AG04450 (cell line): ENCODE data around the gene TM4SF18. TPM values are rescaled to one million over a fixed set of nuclear protein-coding genes. Genes with fewer than 3 reads are reported as not detected.

ENCODE experiments used
- CTCF ChIA-PET: fragments of 300-600, 350-600 bp; formaldehyde crosslinking; extraction: SDS; loops from one replicate; lab custom pipeline; 2022; ENCODE audit warnings: antibody characterized with exemption, inconsistent platforms; lab: Charles Lee
- POLR2A ChIA-PET: fragments of 350-600 bp; formaldehyde crosslinking; extraction: SDS; loops from one replicate; lab custom pipeline; 2021; ENCODE audit warnings: antibody characterized with exemption, inconsistent platforms; lab: Yijun Ruan, JAX
- DNase-seq: peaks from one replicate; pipeline ENCODE4 v3.0.0-alpha.2; 2011; ENCODE audit warnings: low read depth, low spot score
- H3K27ac ChIP-seq: one replicate; pipeline ENCODE4 v1.5.1; 2012; ENCODE audit warnings: low read depth, low read length, control low read depth
- H3K27me3 ChIP-seq: one replicate; pipeline ENCODE4 v1.6.0; 2012; ENCODE audit warnings: low read length; ENCODE audit not compliant: control insufficient read depth, insufficient read depth
- H3K4me3 ChIP-seq: 2 replicates; pipeline ENCODE4 v1.5.1; 2011; ENCODE audit warnings: mild to moderate bottlenecking, low read depth, low read length, control low read depth
- H3K9me3 ChIP-seq: 2 replicates; pipeline ENCODE4 v1.5.1; 2012; ENCODE audit warnings: low read length; ENCODE audit not compliant: control insufficient read depth, insufficient read depth
- polyA plus RNA-seq: library from polyadenylated mRNA; depleted of rRNA; stranded (reverse); fragments of >200 nt; gene quantifications from 2 replicates; pipeline ENCODE4 v1.2.3, GENCODE V29; 2011
- TF ChIP-seq, protein P1 (sequence below): IDR thresholded peaks from 2 replicates; pipeline ENCODE4 v1.5.1; 2011; ENCODE audit warnings: low read depth, low read length, control low read depth, inconsistent platforms

The TM4SF18 gene
- polyA plus RNA-seq, 1 experiment: 0.09 TPM

DNA sequence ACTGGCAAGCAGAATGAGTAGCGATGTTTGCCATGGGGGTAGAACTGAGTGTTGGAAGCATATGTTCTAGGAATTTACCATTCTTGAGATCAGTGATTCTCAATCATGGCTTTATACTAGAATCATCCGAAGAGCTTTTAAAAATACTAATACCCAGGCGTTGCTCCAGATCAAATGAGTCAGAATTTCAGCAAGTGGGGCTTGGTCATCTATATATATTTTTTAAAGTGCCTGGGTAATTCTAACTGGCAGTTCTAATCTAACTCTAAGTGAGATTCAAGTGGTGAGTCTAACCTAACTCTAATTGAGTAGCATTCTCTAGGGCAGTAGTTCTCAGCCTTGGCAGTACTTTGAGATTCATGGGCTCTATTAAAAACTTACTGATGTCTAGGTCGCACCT, 23.2 kb upstream of the TM4SF18 start:
- Histone ChIP-seq H3K9me3 (peaks cover 3% of the 10 kb centered on the region), H3K4me3 (no peak overlapping the region), H3K27me3 (no peaks in the 10 kb centered on the region), H3K27ac (no peak overlapping the region)
- no peak for DNase-seq
- ChIA-PET CTCF (interaction anchor here (1.2 kb wide), 1 partner anchor 123 kb away, joined by 5 read pairs; no protein-coding TSS in a partner anchor), POLR2A (no interaction called here)
- TF ChIP-seq, protein P1, sequence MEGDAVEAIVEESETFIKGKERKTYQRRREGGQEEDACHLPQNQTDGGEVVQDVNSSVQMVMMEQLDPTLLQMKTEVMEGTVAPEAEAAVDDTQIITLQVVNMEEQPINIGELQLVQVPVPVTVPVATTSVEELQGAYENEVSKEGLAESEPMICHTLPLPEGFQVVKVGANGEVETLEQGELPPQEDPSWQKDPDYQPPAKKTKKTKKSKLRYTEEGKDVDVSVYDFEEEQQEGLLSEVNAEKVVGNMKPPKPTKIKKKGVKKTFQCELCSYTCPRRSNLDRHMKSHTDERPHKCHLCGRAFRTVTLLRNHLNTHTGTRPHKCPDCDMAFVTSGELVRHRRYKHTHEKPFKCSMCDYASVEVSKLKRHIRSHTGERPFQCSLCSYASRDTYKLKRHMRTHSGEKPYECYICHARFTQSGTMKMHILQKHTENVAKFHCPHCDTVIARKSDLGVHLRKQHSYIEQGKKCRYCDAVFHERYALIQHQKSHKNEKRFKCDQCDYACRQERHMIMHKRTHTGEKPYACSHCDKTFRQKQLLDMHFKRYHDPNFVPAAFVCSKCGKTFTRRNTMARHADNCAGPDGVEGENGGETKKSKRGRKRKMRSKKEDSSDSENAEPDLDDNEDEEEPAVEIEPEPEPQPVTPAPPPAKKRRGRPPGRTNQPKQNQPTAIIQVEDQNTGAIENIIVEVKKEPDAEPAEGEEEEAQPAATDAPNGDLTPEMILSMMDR: no peak

DNA sequence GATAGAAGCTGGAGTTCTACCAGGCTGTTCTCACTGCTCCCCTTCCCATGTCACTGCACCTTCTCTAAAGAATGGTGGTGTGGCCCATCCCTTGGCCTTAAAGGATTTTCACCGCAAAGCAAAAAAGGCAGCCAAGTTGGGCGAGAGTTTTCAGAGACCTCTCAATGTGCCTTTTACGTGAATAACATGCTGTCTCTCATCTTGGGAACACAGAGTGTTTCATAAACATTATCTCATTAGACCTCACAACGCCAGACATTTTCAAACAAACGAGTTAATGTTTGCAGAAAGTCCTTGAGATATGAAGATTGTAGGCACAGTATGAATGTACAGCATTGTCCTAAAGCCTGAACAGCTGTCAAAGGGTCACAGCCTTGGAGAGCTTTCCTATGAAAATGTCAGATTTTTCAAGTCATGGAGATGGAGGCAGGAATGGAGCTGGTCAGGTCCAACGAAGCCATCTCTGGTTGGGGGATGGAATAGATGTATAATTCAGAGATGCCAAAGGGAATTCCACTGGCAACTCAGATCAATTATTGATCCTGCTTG, 22.7 kb upstream of the TM4SF18 start:
- H3K27ac ChIP-seq: no peak overlapping the region
- H3K9me3 ChIP-seq: peaks cover 3% of the 10 kb centered on the region
- ChIA-PET CTCF (no interaction called here), POLR2A (no interaction called here)
- TF ChIP-seq, protein P1: no peak
- no peak for DNase-seq
- H3K4me3 ChIP-seq: no peak overlapping the region
- no peaks in the 10 kb centered on the region for H3K27me3 ChIP-seq

DNA sequence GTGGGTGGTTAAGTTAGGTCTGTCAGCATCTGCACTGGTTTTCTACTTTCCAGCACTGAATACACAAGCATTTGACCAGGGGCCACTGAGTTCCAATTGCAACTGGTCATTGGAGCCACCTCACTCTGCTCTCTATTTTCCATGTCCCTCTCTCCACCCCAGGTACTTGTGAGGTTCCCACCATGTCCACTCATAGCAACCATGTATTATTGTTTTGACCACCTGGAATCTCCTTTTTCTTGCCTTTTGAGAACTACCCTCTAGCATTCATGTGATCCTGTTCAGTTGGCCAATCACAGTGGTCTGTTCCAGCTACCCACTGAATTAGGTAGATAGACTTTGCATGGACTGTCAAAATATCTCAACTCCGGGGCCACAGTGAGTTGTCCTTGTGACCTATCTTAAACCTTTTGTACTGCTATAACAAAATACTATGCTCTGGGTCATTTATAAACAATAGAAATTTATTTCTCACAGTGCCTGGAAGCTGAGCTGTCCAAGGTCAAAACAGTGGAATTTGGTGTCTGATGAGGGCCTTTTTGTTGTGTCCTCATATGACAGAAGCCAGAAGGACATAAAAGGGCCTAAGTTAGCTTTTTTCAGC, 20.2 kb upstream of the TM4SF18 start:
- Histone ChIP-seq H3K9me3 (peaks cover 3% of the 10 kb centered on the region), H3K27ac (no peak overlapping the region), H3K27me3 (no peaks in the 10 kb centered on the region), H3K4me3 (no peak overlapping the region)
- ChIA-PET POLR2A (interaction anchor here (1.1 kb wide), 1 partner anchor 10 kb away, joined by 3 read pairs; no protein-coding TSS in a partner anchor), CTCF (interaction anchor here (0.6 to 3.3 kb wide), 11 partner anchors 9 to 397 kb away, joined by 3 to 20 read pairs (median 5); no protein-coding TSS in a partner anchor)
- no peak for DNase-seq
- TF ChIP-seq, protein P1: no peak

DNA sequence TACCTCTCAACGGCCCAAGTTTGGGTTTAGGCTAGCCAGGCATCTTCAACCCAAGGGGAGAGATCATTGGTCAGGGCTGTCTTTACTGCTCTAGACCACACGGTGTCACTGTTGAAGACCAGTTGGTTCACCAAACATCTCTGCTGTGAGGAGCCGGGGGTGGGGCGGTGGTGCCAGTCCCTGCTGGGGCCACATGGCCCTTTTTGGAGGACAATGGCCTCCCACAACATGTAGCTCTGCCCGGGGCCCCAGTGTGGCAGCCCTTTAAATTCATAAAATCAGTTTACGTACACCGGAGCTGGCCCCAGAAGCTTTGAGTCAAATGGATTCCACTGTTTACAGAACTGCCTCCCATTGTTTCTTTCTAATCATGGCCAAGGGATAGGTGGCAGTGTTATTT, 19.1 kb upstream of the TM4SF18 start:
- DNase-seq: no peak
- H3K27ac ChIP-seq: no peak overlapping the region
- no peaks in the 10 kb centered on the region for H3K27me3 ChIP-seq
- CTCF ChIA-PET: interaction anchor here (0.6 to 3.3 kb wide), 15 partner anchors 8 to 399 kb away, joined by 3 to 20 read pairs (median 5); no protein-coding TSS in a partner anchor
- H3K4me3 ChIP-seq: no peak overlapping the region
- TF ChIP-seq, protein P1: peak; percentile 63
- POLR2A ChIA-PET: no interaction called here
- peaks cover 3% of the 10 kb centered on the region for H3K9me3 ChIP-seq

DNA sequence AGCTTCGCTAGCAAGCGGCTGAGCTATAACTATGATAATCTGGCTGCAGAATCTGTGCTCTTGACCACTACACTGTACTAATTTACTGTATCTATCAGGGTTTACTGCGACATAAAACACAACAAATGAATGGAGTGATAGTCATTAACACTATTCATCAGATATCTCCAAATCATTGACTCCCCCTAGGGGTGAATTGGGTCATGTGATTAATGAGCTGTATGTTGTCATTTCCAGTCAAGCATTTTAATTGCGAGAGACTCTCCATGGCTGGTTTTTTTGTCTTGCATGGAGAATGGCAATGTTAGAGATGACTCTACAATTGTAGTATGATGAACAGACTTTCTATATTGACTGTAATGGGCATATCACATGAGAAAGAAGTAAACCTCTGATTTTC, 10.5 kb upstream of the TM4SF18 start:
- Histone ChIP-seq H3K27ac (no peak overlapping the region), H3K4me3 (no peak overlapping the region), H3K9me3 (no peaks in the 10 kb centered on the region), H3K27me3 (no peaks in the 10 kb centered on the region)
- DNase-seq: no peak
- TF ChIP-seq, protein P1: no peak
- ChIA-PET POLR2A (interaction anchor here (0.8 kb wide), 1 partner anchor 10 kb away, joined by 3 read pairs; no protein-coding TSS in a partner anchor), CTCF (interaction anchor here (1.2 kb wide), 1 partner anchor 9 kb away, joined by 5 read pairs; no protein-coding TSS in a partner anchor)
